GM18873 (cell line): ENCODE results near the gene CD164.

Experiments used
- ATAC-seq: cut with Tn5 transposase; IDR thresholded peaks from one replicate; pipeline ENCODE4 v1.9.1; 2021; ENCODE audit warnings: mild to moderate bottlenecking, moderate library complexity, moderate number of reproducible peaks; ENCODE audit not compliant: unreplicated experiment, low FRiP score

The CD164 gene

GRCh38 chr6:109316909-109317308 lies 65.4 kb downstream of the CD164 start:
- no peak for ATAC-seq
